B cell (primary cell): ENCODE measurements around the gene SCAMP4.

Source experiments
- CTCF ChIP-seq: fragments of 200-600 bp; IDR thresholded peaks from one replicate; pipeline ENCODE4 v1.8.0; 2022; ENCODE audit warnings: antibody characterized with exemption, mild to moderate bottlenecking
- EZH2 ChIP-seq: IDR thresholded peaks from 2 replicates; pipeline ENCODE4 v1.6.1; 2012; ENCODE audit warnings: borderline replicate concordance, low read depth, mild to moderate bottlenecking, moderate library complexity, low read length; ENCODE audit not compliant: insufficient read depth, poor library complexity, severe bottlenecking

GRCh38 chr19:1947651-1948209 is 42.5 kb downstream of the SCAMP4 start:
- TF ChIP-seq EZH2 (no peak), CTCF (no peak)
